ENCODE results near the gene ADAMTS9. TPM values are rescaled to one million over a fixed set of nuclear protein-coding genes. Genes with fewer than 3 reads are reported as not detected.
A peak's percentile ranks its signal among the peaks of the same experiment; 100 is the strongest.

Gene ADAMTS9, protein sequence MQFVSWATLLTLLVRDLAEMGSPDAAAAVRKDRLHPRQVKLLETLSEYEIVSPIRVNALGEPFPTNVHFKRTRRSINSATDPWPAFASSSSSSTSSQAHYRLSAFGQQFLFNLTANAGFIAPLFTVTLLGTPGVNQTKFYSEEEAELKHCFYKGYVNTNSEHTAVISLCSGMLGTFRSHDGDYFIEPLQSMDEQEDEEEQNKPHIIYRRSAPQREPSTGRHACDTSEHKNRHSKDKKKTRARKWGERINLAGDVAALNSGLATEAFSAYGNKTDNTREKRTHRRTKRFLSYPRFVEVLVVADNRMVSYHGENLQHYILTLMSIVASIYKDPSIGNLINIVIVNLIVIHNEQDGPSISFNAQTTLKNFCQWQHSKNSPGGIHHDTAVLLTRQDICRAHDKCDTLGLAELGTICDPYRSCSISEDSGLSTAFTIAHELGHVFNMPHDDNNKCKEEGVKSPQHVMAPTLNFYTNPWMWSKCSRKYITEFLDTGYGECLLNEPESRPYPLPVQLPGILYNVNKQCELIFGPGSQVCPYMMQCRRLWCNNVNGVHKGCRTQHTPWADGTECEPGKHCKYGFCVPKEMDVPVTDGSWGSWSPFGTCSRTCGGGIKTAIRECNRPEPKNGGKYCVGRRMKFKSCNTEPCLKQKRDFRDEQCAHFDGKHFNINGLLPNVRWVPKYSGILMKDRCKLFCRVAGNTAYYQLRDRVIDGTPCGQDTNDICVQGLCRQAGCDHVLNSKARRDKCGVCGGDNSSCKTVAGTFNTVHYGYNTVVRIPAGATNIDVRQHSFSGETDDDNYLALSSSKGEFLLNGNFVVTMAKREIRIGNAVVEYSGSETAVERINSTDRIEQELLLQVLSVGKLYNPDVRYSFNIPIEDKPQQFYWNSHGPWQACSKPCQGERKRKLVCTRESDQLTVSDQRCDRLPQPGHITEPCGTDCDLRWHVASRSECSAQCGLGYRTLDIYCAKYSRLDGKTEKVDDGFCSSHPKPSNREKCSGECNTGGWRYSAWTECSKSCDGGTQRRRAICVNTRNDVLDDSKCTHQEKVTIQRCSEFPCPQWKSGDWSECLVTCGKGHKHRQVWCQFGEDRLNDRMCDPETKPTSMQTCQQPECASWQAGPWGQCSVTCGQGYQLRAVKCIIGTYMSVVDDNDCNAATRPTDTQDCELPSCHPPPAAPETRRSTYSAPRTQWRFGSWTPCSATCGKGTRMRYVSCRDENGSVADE (N-terminal part only)
- 114 and 168 TPM in 2 replicates for total RNA-seq
- 60.5 and 74.9 TPM in 2 replicates for polyA plus RNA-seq

DNA sequence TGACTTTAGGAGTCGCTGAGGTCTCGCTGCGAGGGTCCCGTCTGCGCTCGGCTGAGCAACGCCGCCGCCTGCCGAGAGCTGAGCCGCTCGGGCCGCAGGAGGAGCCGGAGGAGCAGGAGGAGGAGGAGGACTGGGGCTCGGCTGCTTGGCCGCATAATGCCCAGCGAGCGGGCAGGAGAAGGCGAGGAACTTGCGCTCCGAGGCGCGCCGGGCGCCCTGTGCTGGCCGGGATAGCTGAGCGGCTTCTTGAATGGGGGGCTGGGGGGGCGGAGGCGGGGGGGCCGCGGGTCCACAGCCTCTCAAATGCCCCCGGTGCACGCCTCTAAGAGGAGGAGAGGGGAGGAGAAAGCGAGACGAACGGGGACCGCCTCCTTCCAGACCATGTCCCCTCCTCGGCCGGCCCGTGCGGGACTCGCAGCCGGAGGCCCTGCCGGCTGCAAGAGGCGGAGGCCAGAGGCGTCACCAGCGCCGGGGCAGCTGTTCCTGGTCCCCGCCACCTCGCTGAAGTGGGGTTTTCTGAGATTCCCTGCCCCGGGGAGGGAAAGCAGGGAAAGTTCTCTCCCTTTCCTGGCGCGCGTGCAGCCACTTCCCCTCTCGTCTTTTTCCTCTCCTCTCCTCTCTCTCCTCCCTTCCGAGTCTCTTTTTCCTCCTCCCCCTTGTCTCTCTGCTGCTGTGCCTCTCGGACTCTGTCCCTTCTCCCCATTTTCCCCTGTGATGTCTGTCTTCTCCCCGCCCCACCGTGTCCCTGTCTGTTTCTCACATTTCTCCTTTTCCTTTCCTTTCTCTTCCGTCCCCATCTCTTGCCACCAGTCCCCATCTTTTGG, at the start of gene ADAMTS9:
Gene ADAMTS9 (minus strand): TSS at position 220 of the 824 bp plus-strand sequence. CDS start 343 bp downstream, outside the sequence.
- DNase-seq (ENCODE audit: low read depth in 1 of 2, low spot score in 1 of 2): peak; percentile 91
- peaks cover 14% of the 10 kb centered on the region for H3K4me1 ChIP-seq (ENCODE audit: low read depth)
- no peaks in the 10 kb centered on the region for H3K9me3 ChIP-seq (ENCODE audit: low read depth)
- no peaks in the 10 kb centered on the region for H3K36me3 ChIP-seq
- H3K27ac ChIP-seq: peak within 1 kb of the TSS; percentile 95
- TF ChIP-seq, protein P1, sequence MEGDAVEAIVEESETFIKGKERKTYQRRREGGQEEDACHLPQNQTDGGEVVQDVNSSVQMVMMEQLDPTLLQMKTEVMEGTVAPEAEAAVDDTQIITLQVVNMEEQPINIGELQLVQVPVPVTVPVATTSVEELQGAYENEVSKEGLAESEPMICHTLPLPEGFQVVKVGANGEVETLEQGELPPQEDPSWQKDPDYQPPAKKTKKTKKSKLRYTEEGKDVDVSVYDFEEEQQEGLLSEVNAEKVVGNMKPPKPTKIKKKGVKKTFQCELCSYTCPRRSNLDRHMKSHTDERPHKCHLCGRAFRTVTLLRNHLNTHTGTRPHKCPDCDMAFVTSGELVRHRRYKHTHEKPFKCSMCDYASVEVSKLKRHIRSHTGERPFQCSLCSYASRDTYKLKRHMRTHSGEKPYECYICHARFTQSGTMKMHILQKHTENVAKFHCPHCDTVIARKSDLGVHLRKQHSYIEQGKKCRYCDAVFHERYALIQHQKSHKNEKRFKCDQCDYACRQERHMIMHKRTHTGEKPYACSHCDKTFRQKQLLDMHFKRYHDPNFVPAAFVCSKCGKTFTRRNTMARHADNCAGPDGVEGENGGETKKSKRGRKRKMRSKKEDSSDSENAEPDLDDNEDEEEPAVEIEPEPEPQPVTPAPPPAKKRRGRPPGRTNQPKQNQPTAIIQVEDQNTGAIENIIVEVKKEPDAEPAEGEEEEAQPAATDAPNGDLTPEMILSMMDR (IDR thresholded peaks at IDR 0.05; ENCODE audit: low read depth, low read length): peak; percentile 4
- no peaks in the 10 kb centered on the region for H3K27me3 ChIP-seq
- H3K4me3 ChIP-seq: peak within 1 kb of the TSS; percentile 64

DNA sequence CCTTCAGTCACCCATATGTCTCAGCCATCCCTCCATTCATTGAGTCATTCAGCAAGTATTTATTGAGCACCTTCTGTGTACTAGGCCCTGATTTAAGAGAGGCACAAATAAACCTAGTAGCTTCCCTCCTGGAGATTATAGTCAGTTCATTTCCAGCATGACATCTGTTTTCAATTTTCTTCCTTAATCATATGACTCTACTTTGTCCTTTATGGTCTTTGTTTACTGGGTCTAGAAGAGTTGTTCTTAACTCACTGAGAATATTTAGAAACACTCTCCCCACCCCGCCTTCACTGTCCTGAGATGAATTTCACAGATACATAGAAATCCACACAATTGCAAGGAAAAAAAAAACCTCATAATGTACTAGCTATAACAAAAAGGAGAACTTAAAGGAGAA, 44.8 kb upstream of the ADAMTS9 start:
- Histone ChIP-seq H3K4me3 (no peak overlapping the region), H3K4me1 (ENCODE audit: low read depth) (peaks cover 10% of the 10 kb centered on the region), H3K27me3 (no peaks in the 10 kb centered on the region), H3K36me3 (no peaks in the 10 kb centered on the region), H3K9me3 (ENCODE audit: low read depth) (no peaks in the 10 kb centered on the region), H3K27ac (no peak overlapping the region)
- TF ChIP-seq, protein P1 (IDR thresholded peaks at IDR 0.05; ENCODE audit: low read depth, low read length): no peak
- DNase-seq (ENCODE audit: low read depth in 1 of 2, low spot score in 1 of 2): peak in 1 of 2 donors; percentile 33

DNA sequence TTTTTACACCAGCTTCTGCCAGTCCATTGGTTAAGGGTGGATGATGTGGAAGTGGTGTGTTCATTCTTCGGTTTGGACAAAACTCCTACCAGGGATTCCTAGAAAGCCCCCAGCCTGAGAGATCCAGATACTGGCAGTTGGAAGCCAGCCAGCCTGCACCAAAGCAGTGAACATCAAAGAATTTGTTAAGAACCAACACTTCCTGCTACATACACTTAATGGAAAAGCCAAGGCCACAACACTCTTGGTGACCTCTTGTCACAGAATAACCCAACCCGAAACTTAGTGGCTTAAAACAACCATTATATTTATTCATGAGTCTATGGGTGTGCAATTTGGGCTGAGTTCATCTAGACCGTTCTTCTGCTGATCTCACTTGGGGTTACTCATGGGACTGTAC, 42.9 kb upstream of the ADAMTS9 start:
- no peaks in the 10 kb centered on the region for H3K27me3 ChIP-seq
- no peak overlapping the region for H3K4me3 ChIP-seq
- H3K9me3 ChIP-seq (ENCODE audit: low read depth): no peaks in the 10 kb centered on the region
- H3K36me3 ChIP-seq: no peaks in the 10 kb centered on the region
- no peak overlapping the region for H3K27ac ChIP-seq
- peak in 1 of 2 donors; percentile 24 for DNase-seq (ENCODE audit: low read depth in 1 of 2, low spot score in 1 of 2)
- TF ChIP-seq, protein P1 (IDR thresholded peaks at IDR 0.05; ENCODE audit: low read depth, low read length): no peak
- H3K4me1 ChIP-seq (ENCODE audit: low read depth): peaks cover 13% of the 10 kb centered on the region

DNA sequence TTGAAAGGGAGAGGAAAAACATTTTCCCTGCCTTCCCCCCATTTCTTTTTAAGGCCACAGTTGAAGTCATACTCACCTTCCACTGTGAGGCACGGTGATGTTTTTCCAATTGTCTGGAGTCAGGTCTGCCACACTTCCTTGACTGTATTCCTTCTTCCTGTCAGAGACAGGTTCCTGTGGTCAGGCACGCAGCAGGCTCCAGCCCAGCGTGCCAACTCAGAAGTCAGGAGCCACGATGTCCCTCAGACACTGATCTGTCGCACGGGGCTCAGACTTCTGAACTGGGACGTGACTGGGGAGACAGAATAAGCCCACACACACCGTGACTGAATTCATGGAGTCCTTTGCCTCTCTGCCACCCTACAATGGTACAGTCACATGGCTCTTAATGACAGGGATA, 41.2 kb upstream of the ADAMTS9 start:
- TF ChIP-seq, protein P1 (IDR thresholded peaks at IDR 0.05; ENCODE audit: low read depth, low read length): no peak
- no peaks in the 10 kb centered on the region for H3K27me3 ChIP-seq
- DNase-seq (ENCODE audit: low read depth in 1 of 2, low spot score in 1 of 2): no peak
- H3K9me3 ChIP-seq (ENCODE audit: low read depth): no peaks in the 10 kb centered on the region
- H3K4me3 ChIP-seq: no peak overlapping the region
- no peaks in the 10 kb centered on the region for H3K36me3 ChIP-seq
- peak overlapping the region; percentile 72 for H3K27ac ChIP-seq
- H3K4me1 ChIP-seq (ENCODE audit: low read depth): peaks cover 13% of the 10 kb centered on the region

All from cardiac muscle cell (in vitro differentiated cells and primary cell).